ENCODE measurements around the gene PRKCB. TPM values are rescaled to one million over a fixed set of nuclear protein-coding genes. Genes with fewer than 3 reads are reported as not detected.

The PRKCB gene
- total and polyA plus RNA-seq, 2 of the 8 experiments (the other 6 are each of a cell fraction or from before 2014, with no cell fraction given), result 7.1 to 12.1 TPM

DNA sequence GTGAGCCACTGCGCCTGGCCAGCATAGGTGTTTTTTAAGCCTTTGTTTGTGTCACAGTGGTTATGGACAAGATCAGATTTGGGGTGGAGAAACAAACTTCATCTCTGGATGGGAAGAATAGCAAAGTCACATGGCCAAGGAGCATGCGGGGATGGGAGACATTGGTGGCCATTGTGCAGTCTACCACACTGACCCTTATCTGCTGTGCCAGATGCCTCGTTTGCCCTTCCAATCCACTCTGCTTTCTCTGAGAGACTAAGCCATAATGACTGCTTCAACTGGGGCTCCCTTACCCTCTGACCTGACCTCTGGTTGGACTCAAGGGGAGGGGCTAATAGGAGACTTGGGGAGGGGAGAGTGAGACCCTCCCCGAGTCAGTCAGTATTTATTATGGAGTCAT, 166.8 kb downstream of the PRKCB start (continued):
- TF ChIP-seq TBP (IDR thresholded peaks at IDR 0.05; ENCODE audit: low read depth, low read length), result no peak
